ENCODE results near the gene ANTKMT. TPM values are rescaled to one million over a fixed set of nuclear protein-coding genes. Genes with fewer than 3 reads are reported as not detected.

The ANTKMT gene
- total and polyA plus RNA-seq, 2 donors (not counting 1 experiment from before 2014, with no cell fraction given) = 4.5 to 31.5 TPM

DNA sequence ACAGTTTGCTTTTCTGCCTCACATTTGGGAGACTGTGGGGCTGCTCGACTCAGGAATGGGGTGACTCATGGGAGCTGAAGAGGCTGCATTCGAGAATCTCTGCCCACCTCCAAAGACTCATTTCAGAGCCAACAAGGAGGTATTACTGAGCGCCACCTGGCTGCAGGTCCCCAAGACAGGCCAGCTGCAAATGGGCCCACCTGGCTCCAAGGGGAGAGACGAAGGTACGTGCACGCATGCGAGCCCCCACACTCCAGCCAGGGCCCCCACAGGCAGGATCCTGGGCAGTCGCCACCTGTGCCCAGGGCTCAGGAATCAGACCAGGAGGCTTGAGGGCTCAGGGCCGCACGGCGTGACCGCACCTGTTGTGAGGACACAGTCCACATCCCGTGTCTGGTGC is 12.0 kb downstream of the ANTKMT start:
- no peak overlapping the region for H3K4me2 ChIP-seq (ENCODE audit: extremely low read depth, insufficient read depth, low read length)
- no peaks in the 10 kb centered on the region for H3K9me3 ChIP-seq (ENCODE audit: control insufficient read depth, insufficient read depth, low read depth, low read length)
- peak in 1 of 2 donors; percentile 32 for DNase-seq (ENCODE audit: low read depth in 2 of 2)
- H3K27me3 ChIP-seq (ENCODE audit: control insufficient read depth, insufficient read depth, low read length) = no peaks in the 10 kb centered on the region
- H3K4me3 ChIP-seq (replicated peaks in 1 of 4; ENCODE audit: control extremely low read depth in 1 of 4, insufficient read depth in 1 of 4, low read depth in 3 of 4, low read length in 4 of 4) = no peak overlapping the region
- peaks cover 30% of the 10 kb centered on the region for H3K36me3 ChIP-seq (ENCODE audit: control insufficient read depth, insufficient read depth, low read length)
- no peak for TF ChIP-seq EZH2 (IDR thresholded peaks at IDR 0.05; ENCODE audit: low read length, missing control alignments)
- TF ChIP-seq, protein P1, sequence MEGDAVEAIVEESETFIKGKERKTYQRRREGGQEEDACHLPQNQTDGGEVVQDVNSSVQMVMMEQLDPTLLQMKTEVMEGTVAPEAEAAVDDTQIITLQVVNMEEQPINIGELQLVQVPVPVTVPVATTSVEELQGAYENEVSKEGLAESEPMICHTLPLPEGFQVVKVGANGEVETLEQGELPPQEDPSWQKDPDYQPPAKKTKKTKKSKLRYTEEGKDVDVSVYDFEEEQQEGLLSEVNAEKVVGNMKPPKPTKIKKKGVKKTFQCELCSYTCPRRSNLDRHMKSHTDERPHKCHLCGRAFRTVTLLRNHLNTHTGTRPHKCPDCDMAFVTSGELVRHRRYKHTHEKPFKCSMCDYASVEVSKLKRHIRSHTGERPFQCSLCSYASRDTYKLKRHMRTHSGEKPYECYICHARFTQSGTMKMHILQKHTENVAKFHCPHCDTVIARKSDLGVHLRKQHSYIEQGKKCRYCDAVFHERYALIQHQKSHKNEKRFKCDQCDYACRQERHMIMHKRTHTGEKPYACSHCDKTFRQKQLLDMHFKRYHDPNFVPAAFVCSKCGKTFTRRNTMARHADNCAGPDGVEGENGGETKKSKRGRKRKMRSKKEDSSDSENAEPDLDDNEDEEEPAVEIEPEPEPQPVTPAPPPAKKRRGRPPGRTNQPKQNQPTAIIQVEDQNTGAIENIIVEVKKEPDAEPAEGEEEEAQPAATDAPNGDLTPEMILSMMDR (conservative IDR thresholded peaks at IDR 0.05 in 1 of 2, IDR thresholded peaks at IDR 0.05 in 1 of 2; ENCODE audit: low read depth in 1 of 2, low read length in 2 of 2) = no peak
- no peaks in the 10 kb centered on the region for H3K4me1 ChIP-seq (ENCODE audit: control insufficient read depth, extremely low read depth, insufficient read depth, low read length)
- no peaks in the 10 kb centered on the region for H4K20me1 ChIP-seq (ENCODE audit: control insufficient read depth, extremely low read depth, insufficient read depth, low read length)
- H3K27ac ChIP-seq (ENCODE audit: insufficient read depth, low read length) = no peak overlapping the region
- H3K9ac ChIP-seq (ENCODE audit: insufficient read depth, low read length) = no peak overlapping the region
- H3K79me2 ChIP-seq (ENCODE audit: control insufficient read depth, insufficient read depth, low read length) = no peaks in the 10 kb centered on the region
- no peak overlapping the region for H2AFZ ChIP-seq (ENCODE audit: low read length)

DNA sequence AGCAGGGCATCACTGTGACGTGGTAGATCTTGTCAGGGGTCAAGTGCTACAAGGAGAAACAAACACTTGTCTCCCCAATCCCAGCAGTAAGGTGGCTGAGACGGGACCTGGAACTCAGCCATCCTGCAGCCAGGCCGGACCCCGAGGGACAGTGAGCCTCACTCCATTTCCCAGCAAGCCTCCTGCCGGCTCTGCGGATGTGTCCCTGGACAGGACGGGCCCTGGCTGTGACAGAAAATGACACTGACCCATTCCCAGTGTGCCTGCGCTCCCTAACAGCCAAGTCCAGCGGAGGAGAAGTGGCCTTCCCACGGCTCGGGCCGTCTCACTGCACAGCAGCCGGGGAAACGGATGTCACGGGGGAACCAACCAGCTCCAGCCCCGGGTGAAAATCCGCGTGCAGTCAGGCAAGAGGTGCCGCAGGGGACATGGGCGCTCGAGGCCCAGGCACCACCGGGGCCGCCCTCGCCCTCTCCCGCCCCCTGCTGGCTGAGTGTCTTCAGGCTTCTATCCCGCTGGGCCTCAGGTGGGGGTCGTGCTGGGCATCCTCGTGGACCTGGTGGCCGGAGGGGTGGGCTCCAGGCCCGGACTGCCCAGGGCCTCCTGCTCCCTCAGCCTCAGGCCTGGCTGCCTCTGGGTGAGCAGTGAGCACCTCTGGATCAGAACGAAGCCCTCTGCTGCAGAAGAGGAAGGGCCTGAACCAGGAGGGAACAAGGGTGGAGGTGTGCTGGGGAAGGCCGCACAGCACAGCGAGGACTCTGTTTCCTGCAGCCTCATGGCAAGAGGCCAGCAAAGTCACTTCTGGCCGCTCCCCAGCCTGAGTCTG is 12.6 kb downstream of the ANTKMT start:
- H3K9me3 ChIP-seq (ENCODE audit: control insufficient read depth, insufficient read depth, low read depth, low read length) = no peaks in the 10 kb centered on the region
- no peaks in the 10 kb centered on the region for H3K27me3 ChIP-seq (ENCODE audit: control insufficient read depth, insufficient read depth, low read length)

DNA sequence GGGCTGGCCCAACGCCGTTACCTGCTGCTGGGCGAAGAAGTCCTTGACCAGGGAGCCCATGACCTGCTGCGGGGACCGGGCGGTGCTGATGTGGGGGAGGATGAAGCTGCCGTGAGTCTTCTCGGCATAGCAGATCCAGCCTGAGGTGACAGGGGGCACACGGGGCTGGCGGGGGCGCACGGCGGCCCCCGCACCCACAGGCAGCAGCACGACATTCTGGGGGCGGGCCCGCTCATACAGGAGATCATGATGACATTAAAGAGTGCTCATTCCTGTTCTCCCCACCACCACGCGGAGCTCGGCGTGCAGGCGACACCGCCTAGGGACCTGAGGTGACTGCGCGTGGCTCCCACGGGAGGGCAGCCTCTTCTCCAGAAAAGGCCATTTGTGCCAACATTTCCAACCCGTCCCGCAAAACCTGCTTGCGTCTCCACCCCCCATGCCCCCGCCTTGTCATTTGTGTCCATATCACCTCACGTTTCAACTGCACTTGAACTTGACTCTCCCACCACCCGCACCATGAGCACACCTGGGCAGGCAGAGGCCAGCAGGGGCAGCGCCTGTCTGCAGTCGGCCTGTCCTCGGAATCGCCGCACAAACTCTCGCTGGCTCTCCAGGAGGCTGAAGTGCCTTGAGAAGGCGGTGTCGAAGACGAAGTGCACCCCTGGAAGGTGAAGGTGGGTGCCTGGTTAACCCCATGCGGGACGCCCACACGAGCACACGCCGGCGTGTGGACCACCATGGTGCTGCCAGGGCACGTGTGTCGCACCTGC is 13.4 kb downstream of the ANTKMT start:
- no peaks in the 10 kb centered on the region for H3K9me3 ChIP-seq (ENCODE audit: control insufficient read depth, insufficient read depth, low read depth, low read length)
- H2AFZ ChIP-seq (ENCODE audit: low read length) = no peak overlapping the region
- H3K79me2 ChIP-seq (ENCODE audit: control insufficient read depth, insufficient read depth, low read length) = no peaks in the 10 kb centered on the region
- H3K27ac ChIP-seq (ENCODE audit: insufficient read depth, low read length) = no peak overlapping the region
- H3K9ac ChIP-seq (ENCODE audit: insufficient read depth, low read length) = no peak overlapping the region
- H3K27me3 ChIP-seq (ENCODE audit: control insufficient read depth, insufficient read depth, low read length) = no peaks in the 10 kb centered on the region
- H3K36me3 ChIP-seq (ENCODE audit: control insufficient read depth, insufficient read depth, low read length) = peaks cover 30% of the 10 kb centered on the region
- DNase-seq (ENCODE audit: low read depth in 2 of 2) = no peak
- H3K4me3 ChIP-seq (replicated peaks in 1 of 4; ENCODE audit: control extremely low read depth in 1 of 4, insufficient read depth in 1 of 4, low read depth in 3 of 4, low read length in 4 of 4) = no peak overlapping the region
- no peak overlapping the region for H3K4me2 ChIP-seq (ENCODE audit: extremely low read depth, insufficient read depth, low read length)
- no peak for TF ChIP-seq EZH2 (IDR thresholded peaks at IDR 0.05; ENCODE audit: low read length, missing control alignments)
- TF ChIP-seq, protein P1 (conservative IDR thresholded peaks at IDR 0.05 in 1 of 2, IDR thresholded peaks at IDR 0.05 in 1 of 2; ENCODE audit: low read depth in 1 of 2, low read length in 2 of 2) = no peak
- H3K4me1 ChIP-seq (ENCODE audit: control insufficient read depth, extremely low read depth, insufficient read depth, low read length) = no peaks in the 10 kb centered on the region
- H4K20me1 ChIP-seq (ENCODE audit: control insufficient read depth, extremely low read depth, insufficient read depth, low read length) = no peaks in the 10 kb centered on the region

More for the DNA sequence above, 12.6 kb downstream of the ANTKMT start:
- Histone ChIP-seq H3K4me3 (replicated peaks in 1 of 4; ENCODE audit: control extremely low read depth in 1 of 4, insufficient read depth in 1 of 4, low read depth in 3 of 4, low read length in 4 of 4) (no peak overlapping the region), H3K4me2 (ENCODE audit: extremely low read depth, insufficient read depth, low read length) (no peak overlapping the region), H3K36me3 (ENCODE audit: control insufficient read depth, insufficient read depth, low read length) (peaks cover 30% of the 10 kb centered on the region), H3K27ac (ENCODE audit: insufficient read depth, low read length) (no peak overlapping the region), H3K79me2 (ENCODE audit: control insufficient read depth, insufficient read depth, low read length) (no peaks in the 10 kb centered on the region), H3K9ac (ENCODE audit: insufficient read depth, low read length) (no peak overlapping the region), H4K20me1 (ENCODE audit: control insufficient read depth, extremely low read depth, insufficient read depth, low read length) (no peaks in the 10 kb centered on the region), H3K4me1 (ENCODE audit: control insufficient read depth, extremely low read depth, insufficient read depth, low read length) (no peaks in the 10 kb centered on the region), H2AFZ (ENCODE audit: low read length) (no peak overlapping the region)
- no peak for DNase-seq (ENCODE audit: low read depth in 2 of 2)
- TF ChIP-seq EZH2 (IDR thresholded peaks at IDR 0.05; ENCODE audit: low read length, missing control alignments) = no peak
- TF ChIP-seq, protein P1 (conservative IDR thresholded peaks at IDR 0.05 in 1 of 2, IDR thresholded peaks at IDR 0.05 in 1 of 2; ENCODE audit: low read depth in 1 of 2, low read length in 2 of 2) = peak; percentile 21 to 35

All from fibroblast of lung (primary cell).